MM.1S (cell line): ENCODE results near the gene CD47.

Source experiments
- EZH2 ChIP-seq: fragments of 300-600 bp; sonication (generic); optimal IDR thresholded peaks from 2 replicates; pipeline ENCODE3; 2017; ENCODE audit warnings: low read depth, mild to moderate bottlenecking, antibody characterized with exemption, low read length, mixed read lengths
- EZH2phosphoT487 ChIP-seq: fragments of 300-600 bp; sonication (generic); IDR thresholded peaks from 2 replicates; pipeline ENCODE4 v1.6.1; 2018; ENCODE audit warnings: antibody characterized with exemption, low read length
- TF ChIP-seq, protein P1 (sequence below): fragments of 300-600 bp; sonication (generic); IDR thresholded peaks from 2 replicates; pipeline ENCODE4 v1.5.1; 2016; ENCODE audit warnings: antibody characterized with exemption, low read length, mixed read lengths

GRCh38 chr3:108106449-108106848 is 15.6 kb upstream of the CD47 start:
- TF ChIP-seq, protein P1, sequence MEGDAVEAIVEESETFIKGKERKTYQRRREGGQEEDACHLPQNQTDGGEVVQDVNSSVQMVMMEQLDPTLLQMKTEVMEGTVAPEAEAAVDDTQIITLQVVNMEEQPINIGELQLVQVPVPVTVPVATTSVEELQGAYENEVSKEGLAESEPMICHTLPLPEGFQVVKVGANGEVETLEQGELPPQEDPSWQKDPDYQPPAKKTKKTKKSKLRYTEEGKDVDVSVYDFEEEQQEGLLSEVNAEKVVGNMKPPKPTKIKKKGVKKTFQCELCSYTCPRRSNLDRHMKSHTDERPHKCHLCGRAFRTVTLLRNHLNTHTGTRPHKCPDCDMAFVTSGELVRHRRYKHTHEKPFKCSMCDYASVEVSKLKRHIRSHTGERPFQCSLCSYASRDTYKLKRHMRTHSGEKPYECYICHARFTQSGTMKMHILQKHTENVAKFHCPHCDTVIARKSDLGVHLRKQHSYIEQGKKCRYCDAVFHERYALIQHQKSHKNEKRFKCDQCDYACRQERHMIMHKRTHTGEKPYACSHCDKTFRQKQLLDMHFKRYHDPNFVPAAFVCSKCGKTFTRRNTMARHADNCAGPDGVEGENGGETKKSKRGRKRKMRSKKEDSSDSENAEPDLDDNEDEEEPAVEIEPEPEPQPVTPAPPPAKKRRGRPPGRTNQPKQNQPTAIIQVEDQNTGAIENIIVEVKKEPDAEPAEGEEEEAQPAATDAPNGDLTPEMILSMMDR = no peak
- TF ChIP-seq EZH2 (no peak), EZH2phosphoT487 (no peak)
